ENCODE results near the gene ATAD3C. TPM values are rescaled to one million over a fixed set of nuclear protein-coding genes. Genes with fewer than 3 reads are reported as not detected.
"Not testable (repeated sequence)": the region's sequence is repeated elsewhere in the genome, so short reads cannot be mapped to it uniquely, and the experiment has no call there.

Gene ATAD3C
- polyA plus RNA-seq, 3 donors, result not detected

DNA sequence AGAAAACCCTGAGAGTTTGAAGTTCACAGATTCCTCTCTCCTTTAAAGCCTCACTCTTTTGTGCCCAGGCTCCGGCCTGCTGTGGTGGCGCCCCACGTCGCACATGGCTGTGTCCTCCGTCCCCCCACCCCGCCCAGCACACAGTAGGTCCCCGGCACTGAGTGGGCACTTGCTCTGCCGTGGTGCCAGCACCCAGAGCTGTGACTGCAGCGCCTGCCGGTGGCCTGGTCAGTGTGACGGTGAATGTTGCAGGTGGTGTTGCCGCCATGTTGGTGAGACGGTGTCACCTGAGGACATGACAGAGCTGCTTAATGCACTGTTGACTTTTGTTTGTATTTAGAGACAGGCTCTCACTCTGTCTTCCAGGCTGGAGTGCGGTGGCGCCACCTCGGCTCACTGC lies 3.4 kb downstream of the ATAD3C start:
- Mint-ChIP-seq H3K4me1 (no peaks in the 10 kb centered on the region), H3K36me3 (no peaks in the 10 kb centered on the region), H3K9me3 (no peaks in the 10 kb centered on the region), H3K27ac (peak overlapping the region in 1 of 7 donors; percentile 25), H3K4me3 (no peak overlapping the region), H3K27me3 (ENCODE audit: low read depth in 3 of 3) (peaks cover 1 to 20% (median 2%) of the 10 kb centered on the region in 3 donors)
- Histone ChIP-seq H3K9me3 (replicated peaks in 1 of 2; ENCODE audit: control insufficient read depth in 1 of 2, insufficient read depth in 1 of 2, low read length in 2 of 2) (no peaks in the 10 kb centered on the region), H3K79me2 (ENCODE audit: insufficient read depth, low read length) (no peaks in the 10 kb centered on the region), H3K27me3 (ENCODE audit: control insufficient read depth in 2 of 2, insufficient read depth in 2 of 2, low read length in 2 of 2) (no peaks in the 10 kb centered on the region), H3K27ac (ENCODE audit: low read depth in 1 of 2, low read length in 2 of 2) (no peak overlapping the region), H3K9ac (ENCODE audit: insufficient read depth, low read length, poor library complexity, severe bottlenecking) (no peak overlapping the region), H4K20me1 (ENCODE audit: insufficient read depth, low read length) (no peaks in the 10 kb centered on the region), H3K4me3 (replicated peaks in 1 of 3; ENCODE audit: low read depth in 2 of 3, low read length in 3 of 3) (no peak overlapping the region), H3K36me3 (replicated peaks in 1 of 2; ENCODE audit: control insufficient read depth in 1 of 2, insufficient read depth in 2 of 2, low read length in 2 of 2) (no peaks in the 10 kb centered on the region), H2AFZ (ENCODE audit: insufficient read depth, low read depth, low read length, poor library complexity, severe bottlenecking) (no peak overlapping the region), H3K4me1 (ENCODE audit: control insufficient read depth in 1 of 2, insufficient read depth in 2 of 2, low read length in 2 of 2) (no peaks in the 10 kb centered on the region), H3K4me2 (replicated peaks; ENCODE audit: extremely low read depth, low read length, poor library complexity, severe bottlenecking) (no peak overlapping the region)
- intact Hi-C loops (cut with micrococcal nuclease), result no loop called here
- WGBS (ENCODE audit: insufficient coverage), result 95% methylated on average over 16 of the region's 16 CpGs
- TF ChIP-seq, protein P1, sequence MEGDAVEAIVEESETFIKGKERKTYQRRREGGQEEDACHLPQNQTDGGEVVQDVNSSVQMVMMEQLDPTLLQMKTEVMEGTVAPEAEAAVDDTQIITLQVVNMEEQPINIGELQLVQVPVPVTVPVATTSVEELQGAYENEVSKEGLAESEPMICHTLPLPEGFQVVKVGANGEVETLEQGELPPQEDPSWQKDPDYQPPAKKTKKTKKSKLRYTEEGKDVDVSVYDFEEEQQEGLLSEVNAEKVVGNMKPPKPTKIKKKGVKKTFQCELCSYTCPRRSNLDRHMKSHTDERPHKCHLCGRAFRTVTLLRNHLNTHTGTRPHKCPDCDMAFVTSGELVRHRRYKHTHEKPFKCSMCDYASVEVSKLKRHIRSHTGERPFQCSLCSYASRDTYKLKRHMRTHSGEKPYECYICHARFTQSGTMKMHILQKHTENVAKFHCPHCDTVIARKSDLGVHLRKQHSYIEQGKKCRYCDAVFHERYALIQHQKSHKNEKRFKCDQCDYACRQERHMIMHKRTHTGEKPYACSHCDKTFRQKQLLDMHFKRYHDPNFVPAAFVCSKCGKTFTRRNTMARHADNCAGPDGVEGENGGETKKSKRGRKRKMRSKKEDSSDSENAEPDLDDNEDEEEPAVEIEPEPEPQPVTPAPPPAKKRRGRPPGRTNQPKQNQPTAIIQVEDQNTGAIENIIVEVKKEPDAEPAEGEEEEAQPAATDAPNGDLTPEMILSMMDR (IDR thresholded peaks at IDR 0.05), result no peak
- no peak for DNase-seq

DNA sequence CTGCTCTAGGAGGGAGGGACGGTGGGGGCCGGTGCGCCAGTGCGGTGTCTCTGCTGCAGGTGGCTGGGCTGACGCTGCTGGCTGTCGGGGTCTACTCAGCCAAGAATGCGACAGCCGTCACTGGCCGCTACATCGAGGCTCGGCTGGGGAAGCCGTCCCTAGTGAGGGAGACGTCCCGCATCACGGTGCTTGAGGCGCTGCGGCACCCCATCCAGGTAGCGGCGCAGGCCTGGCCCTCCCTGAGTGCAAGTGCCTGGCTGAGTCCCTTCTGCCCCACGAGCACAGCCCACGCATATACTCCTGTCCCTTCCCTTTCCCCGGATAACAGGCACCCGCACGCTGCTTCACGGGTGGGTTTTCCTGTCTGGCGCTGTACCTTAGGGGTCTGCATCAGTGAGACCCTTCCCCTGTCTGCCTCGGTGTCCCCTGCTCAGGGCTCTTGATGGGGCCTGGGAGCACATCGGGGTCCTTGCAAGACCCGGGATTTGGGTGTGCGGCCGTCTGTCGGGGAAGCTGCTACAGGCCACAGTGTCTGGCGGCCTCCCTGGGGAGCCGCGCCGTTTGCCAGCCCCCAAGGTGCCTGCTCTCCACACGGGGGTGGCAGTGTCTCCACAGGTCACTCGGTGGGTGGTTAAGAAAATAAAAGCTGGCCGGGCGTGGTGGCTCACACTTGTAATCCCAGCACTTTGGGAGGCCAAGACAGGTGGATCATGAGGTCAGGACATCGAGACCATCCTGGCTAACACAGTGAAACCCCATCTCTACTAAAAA lies 5.0 kb downstream of the ATAD3C start:
- H3K27ac ChIP-seq (ENCODE audit: low read depth in 1 of 2, low read length in 2 of 2); intact Hi-C loops (cut with micrococcal nuclease); H3K9ac ChIP-seq (ENCODE audit: insufficient read depth, low read length, poor library complexity, severe bottlenecking); H3K4me3 ChIP-seq (replicated peaks in 1 of 3; ENCODE audit: low read depth in 2 of 3, low read length in 3 of 3); H3K9me3 Mint-ChIP-seq; H3K4me2 ChIP-seq (replicated peaks; ENCODE audit: extremely low read depth, low read length, poor library complexity, severe bottlenecking); H3K4me3 Mint-ChIP-seq; H3K9me3 ChIP-seq (replicated peaks in 1 of 2; ENCODE audit: control insufficient read depth in 1 of 2, insufficient read depth in 1 of 2, low read length in 2 of 2); H3K4me1 ChIP-seq (ENCODE audit: control insufficient read depth in 1 of 2, insufficient read depth in 2 of 2, low read length in 2 of 2); H3K27ac Mint-ChIP-seq; H2AFZ ChIP-seq (ENCODE audit: insufficient read depth, low read depth, low read length, poor library complexity, severe bottlenecking); H3K4me1 Mint-ChIP-seq; DNase-seq; H3K36me3 Mint-ChIP-seq; H3K27me3 ChIP-seq (ENCODE audit: control insufficient read depth in 2 of 2, insufficient read depth in 2 of 2, low read length in 2 of 2); H3K36me3 ChIP-seq (replicated peaks in 1 of 2; ENCODE audit: control insufficient read depth in 1 of 2, insufficient read depth in 2 of 2, low read length in 2 of 2); H4K20me1 ChIP-seq (ENCODE audit: insufficient read depth, low read length); H3K79me2 ChIP-seq (ENCODE audit: insufficient read depth, low read length): not testable (repeated sequence)
- 84% methylated on average over 21 of the region's 41 CpGs for WGBS (ENCODE audit: insufficient coverage)
- H3K27me3 Mint-ChIP-seq (ENCODE audit: low read depth in 3 of 3), result peaks cover 0 to 16% (median 5%) of the 10 kb centered on the region in 3 donors
